ENCODE measurements around the gene CPB2. TPM values are rescaled to one million over a fixed set of nuclear protein-coding genes. Genes with fewer than 3 reads are reported as not detected.

CPB2 gene
- total RNA-seq, 2 donors from 2014 or later: not detected

DNA sequence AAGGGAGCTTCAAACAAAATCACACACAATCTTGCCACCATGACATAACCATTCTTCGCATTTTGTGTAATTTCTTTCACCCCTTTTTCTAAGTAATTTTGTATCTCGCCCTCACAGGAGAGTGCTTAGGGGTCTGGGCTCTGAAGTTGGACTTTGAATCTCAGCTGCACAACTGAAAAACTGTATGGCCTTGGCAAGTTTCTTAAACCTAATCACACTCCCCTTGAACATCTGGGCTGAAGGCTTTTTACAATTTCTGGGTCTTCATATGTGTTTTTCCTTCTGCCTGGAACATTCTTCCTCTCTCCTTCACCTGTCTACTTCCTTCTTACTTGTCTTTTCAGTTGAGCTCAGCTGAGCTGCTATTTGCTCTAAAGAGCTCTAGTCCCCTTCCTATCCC, 24.3 kb upstream of the CPB2 start:
- no peak overlapping the region for H3K9ac ChIP-seq (ENCODE audit: extremely low read depth, low read length, poor library complexity, severe bottlenecking)
- WGBS, 2 experiments (ENCODE audit: insufficient coverage in 1 of 2, insufficient read length in 1 of 2): 92% methylated on average over 2 of the region's 2 CpGs
- no peaks in the 10 kb centered on the region for H3K4me1 ChIP-seq (ENCODE audit: control insufficient read depth, insufficient read depth, low read length)
- H3K4me1 Mint-ChIP-seq: no peaks in the 10 kb centered on the region
- H3K4me3 Mint-ChIP-seq: no peak overlapping the region
- H3K9me3 Mint-ChIP-seq: no peaks in the 10 kb centered on the region
- no peaks in the 10 kb centered on the region for H3K36me3 ChIP-seq (ENCODE audit: control insufficient read depth, insufficient read depth, low read length)
- TF ChIP-seq, protein P1, sequence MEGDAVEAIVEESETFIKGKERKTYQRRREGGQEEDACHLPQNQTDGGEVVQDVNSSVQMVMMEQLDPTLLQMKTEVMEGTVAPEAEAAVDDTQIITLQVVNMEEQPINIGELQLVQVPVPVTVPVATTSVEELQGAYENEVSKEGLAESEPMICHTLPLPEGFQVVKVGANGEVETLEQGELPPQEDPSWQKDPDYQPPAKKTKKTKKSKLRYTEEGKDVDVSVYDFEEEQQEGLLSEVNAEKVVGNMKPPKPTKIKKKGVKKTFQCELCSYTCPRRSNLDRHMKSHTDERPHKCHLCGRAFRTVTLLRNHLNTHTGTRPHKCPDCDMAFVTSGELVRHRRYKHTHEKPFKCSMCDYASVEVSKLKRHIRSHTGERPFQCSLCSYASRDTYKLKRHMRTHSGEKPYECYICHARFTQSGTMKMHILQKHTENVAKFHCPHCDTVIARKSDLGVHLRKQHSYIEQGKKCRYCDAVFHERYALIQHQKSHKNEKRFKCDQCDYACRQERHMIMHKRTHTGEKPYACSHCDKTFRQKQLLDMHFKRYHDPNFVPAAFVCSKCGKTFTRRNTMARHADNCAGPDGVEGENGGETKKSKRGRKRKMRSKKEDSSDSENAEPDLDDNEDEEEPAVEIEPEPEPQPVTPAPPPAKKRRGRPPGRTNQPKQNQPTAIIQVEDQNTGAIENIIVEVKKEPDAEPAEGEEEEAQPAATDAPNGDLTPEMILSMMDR (conservative IDR thresholded peaks at IDR 0.05): no peak
- no peak overlapping the region for H3K4me3 ChIP-seq (ENCODE audit: low read length)
- H3K36me3 Mint-ChIP-seq (ENCODE audit: low read depth): no peaks in the 10 kb centered on the region
- H3K27me3 ChIP-seq (ENCODE audit: control insufficient read depth, insufficient read depth, low read length, poor library complexity, severe bottlenecking): no peaks in the 10 kb centered on the region
- H3K27ac Mint-ChIP-seq: no peak overlapping the region
- no peaks in the 10 kb centered on the region for H3K9me3 ChIP-seq (ENCODE audit: control insufficient read depth, low read length)
- H3K27ac ChIP-seq (ENCODE audit: low read depth, low read length): no peak overlapping the region
- no peaks in the 10 kb centered on the region for H3K27me3 Mint-ChIP-seq (ENCODE audit: insufficient read depth)
- DNase-seq: no peak

DNA sequence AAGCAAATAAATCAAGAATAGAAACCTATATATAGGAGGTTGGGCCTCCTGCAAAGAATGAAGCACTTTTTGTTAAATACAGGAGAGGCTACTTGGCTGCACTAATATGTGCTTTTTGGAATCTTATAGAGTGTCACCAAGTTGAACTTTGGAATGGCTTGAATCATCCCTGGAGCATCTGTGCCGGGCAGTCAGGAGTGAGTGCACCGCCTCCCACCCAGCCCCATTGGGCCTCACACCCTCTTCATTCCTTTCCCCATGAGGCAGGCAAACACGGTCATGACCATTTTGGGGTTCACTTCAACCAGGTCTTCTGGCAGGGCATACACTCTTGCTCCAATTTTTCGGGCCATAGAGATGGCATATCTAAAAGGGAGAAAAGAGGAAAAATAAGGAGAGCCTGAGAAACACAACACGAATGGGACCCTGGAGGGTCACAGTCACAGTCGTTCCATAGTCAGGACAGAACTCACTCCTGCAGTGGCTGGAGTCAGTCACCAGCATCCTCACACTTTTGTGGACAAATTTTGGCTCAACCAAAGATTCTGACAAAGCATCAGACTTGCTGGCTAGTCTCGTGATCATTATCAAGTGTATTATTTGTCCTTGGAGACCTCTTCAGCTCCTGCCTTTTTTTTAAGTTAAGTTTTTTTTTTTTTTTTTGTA, 22.7 kb upstream of the CPB2 start:
- H3K9me3 ChIP-seq (ENCODE audit: control insufficient read depth, low read length): no peaks in the 10 kb centered on the region
- H3K27ac ChIP-seq (ENCODE audit: low read depth, low read length): no peak overlapping the region
- no peak overlapping the region for H3K27ac Mint-ChIP-seq
- H3K9ac ChIP-seq (ENCODE audit: extremely low read depth, low read length, poor library complexity, severe bottlenecking): no peak overlapping the region
- no peak for DNase-seq
- H3K9me3 Mint-ChIP-seq: no peaks in the 10 kb centered on the region
- no peaks in the 10 kb centered on the region for H3K27me3 ChIP-seq (ENCODE audit: control insufficient read depth, insufficient read depth, low read length, poor library complexity, severe bottlenecking)
- WGBS, 2 experiments (ENCODE audit: insufficient coverage in 1 of 2, insufficient read length in 1 of 2): 88 to 92% methylated on average over 6 to 7 of the region's 7 CpGs
- H3K4me3 Mint-ChIP-seq: no peak overlapping the region
- no peaks in the 10 kb centered on the region for H3K36me3 ChIP-seq (ENCODE audit: control insufficient read depth, insufficient read depth, low read length)
- no peaks in the 10 kb centered on the region for H3K36me3 Mint-ChIP-seq (ENCODE audit: low read depth)
- H3K4me1 ChIP-seq (ENCODE audit: control insufficient read depth, insufficient read depth, low read length): no peaks in the 10 kb centered on the region
- TF ChIP-seq, protein P1 (conservative IDR thresholded peaks at IDR 0.05): no peak
- no peaks in the 10 kb centered on the region for H3K27me3 Mint-ChIP-seq (ENCODE audit: insufficient read depth)
- H3K4me3 ChIP-seq (ENCODE audit: low read length): no peak overlapping the region
- no peaks in the 10 kb centered on the region for H3K4me1 Mint-ChIP-seq

DNA sequence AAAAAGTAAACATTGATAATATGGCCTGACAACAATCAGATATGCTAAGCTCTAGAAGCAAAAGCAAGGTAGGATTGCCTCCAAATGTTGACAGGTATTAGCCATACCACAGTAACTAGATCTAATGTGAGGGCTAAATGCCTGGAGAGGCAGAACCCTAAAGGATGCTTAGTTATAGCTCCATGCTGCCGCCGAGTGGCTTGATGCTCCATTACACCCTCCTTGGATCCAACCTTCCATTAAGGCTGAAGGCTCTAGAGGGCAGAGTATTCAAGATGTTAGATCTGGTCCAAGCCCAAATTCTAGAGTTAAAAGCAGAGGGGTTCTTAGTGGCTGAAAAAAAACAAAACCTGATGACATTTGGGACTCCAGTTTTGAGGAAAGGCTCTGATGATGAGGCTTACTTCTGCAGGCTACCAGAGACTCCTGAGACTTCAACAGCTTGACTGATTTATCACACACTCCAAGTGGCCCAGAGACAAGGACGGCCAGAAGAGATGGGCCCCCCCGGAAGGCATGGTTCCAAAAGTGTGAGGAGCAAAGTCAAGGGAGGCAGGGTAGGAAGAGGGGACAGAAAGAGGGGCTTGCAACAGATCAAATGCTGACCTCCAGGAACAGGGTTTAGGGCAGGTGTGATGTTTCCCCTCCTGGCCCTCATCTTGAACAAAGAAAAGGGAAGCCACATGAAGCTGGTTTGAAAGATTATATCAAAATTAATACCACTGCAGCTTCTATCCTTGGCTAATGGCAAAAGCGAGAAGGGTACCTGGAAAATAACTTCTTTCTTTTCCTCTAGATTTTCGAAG, 21.9 kb upstream of the CPB2 start:
- Histone ChIP-seq H3K4me1 (ENCODE audit: control insufficient read depth, insufficient read depth, low read length) (no peaks in the 10 kb centered on the region), H3K9me3 (ENCODE audit: control insufficient read depth, low read length) (no peaks in the 10 kb centered on the region), H3K27ac (ENCODE audit: low read depth, low read length) (no peak overlapping the region), H3K4me3 (ENCODE audit: low read length) (no peak overlapping the region), H3K36me3 (ENCODE audit: control insufficient read depth, insufficient read depth, low read length) (no peaks in the 10 kb centered on the region), H3K27me3 (ENCODE audit: control insufficient read depth, insufficient read depth, low read length, poor library complexity, severe bottlenecking) (no peaks in the 10 kb centered on the region), H3K9ac (ENCODE audit: extremely low read depth, low read length, poor library complexity, severe bottlenecking) (no peak overlapping the region)
- Mint-ChIP-seq H3K9me3 (no peaks in the 10 kb centered on the region), H3K4me3 (no peak overlapping the region), H3K27me3 (ENCODE audit: insufficient read depth) (peaks cover 2% of the 10 kb centered on the region), H3K36me3 (ENCODE audit: low read depth) (no peaks in the 10 kb centered on the region), H3K27ac (no peak overlapping the region), H3K4me1 (no peaks in the 10 kb centered on the region)
- peak; percentile 93 for DNase-seq
- TF ChIP-seq, protein P1 (conservative IDR thresholded peaks at IDR 0.05): peak; percentile 89
- 63 to 100% methylated on average over 2 to 6 of the region's 6 CpGs for WGBS, 2 experiments (ENCODE audit: insufficient coverage in 1 of 2, insufficient read length in 1 of 2)
